HCT116 (cell line): ENCODE measurements around the gene NFIA.

Experiments
- CEBPB ChIP-seq: IDR thresholded peaks from 2 replicates; pipeline ENCODE4 v1.6.1; 2012; ENCODE audit warnings: low read depth
- EGR1 ChIP-seq: IDR thresholded peaks from 2 replicates; pipeline ENCODE4 v1.6.1; 2012; ENCODE audit warnings: low read depth
- EZH2 ChIP-seq: fragments of 200-600 bp; sonication (generic); IDR thresholded peaks from 2 replicates; pipeline ENCODE4 v1.6.1; 2017; ENCODE audit warnings: antibody characterized with exemption, mixed run types
- EZH2phosphoT487 ChIP-seq: fragments of 200-600 bp; IDR thresholded peaks from 2 replicates; pipeline ENCODE4 v1.6.1; 2018; ENCODE audit warnings: antibody characterized with exemption, borderline replicate concordance
- POLR2A ChIP-seq: IDR thresholded peaks from 2 replicates; pipeline ENCODE4 v1.7.0; 2011; ENCODE audit warnings: borderline replicate concordance; ENCODE audit not compliant: insufficient read depth, insufficient read length; ENCODE audit errors: extremely low read depth
- TCF7L2 ChIP-seq: IDR thresholded peaks from 2 replicates; pipeline ENCODE4 v1.7.0; 2011; ENCODE audit warnings: borderline replicate concordance, inconsistent platforms; ENCODE audit not compliant: insufficient read depth, insufficient read length; ENCODE audit errors: extremely low read depth
- TF ChIP-seq, protein P1 (sequence below), 3 experiments: fragments of 200-600 bp in 1 of 3; sonication (generic) in 1 of 3; IDR thresholded peaks in 2 of 3; conservative IDR thresholded peaks in 1 of 3; 2 replicates each; pipeline ENCODE4 v1.5.1; 2012 to 2017; ENCODE audit warnings: low read depth in 2 of 3, low read length in 2 of 3, antibody characterized with exemption in 1 of 3, borderline replicate concordance in 1 of 3, control low read depth in 1 of 3, mild to moderate bottlenecking in 1 of 3, mixed read lengths in 1 of 3, mixed run types in 1 of 3, moderate library complexity in 1 of 3; ENCODE audit not compliant: insufficient read depth in 1 of 3

DNA sequence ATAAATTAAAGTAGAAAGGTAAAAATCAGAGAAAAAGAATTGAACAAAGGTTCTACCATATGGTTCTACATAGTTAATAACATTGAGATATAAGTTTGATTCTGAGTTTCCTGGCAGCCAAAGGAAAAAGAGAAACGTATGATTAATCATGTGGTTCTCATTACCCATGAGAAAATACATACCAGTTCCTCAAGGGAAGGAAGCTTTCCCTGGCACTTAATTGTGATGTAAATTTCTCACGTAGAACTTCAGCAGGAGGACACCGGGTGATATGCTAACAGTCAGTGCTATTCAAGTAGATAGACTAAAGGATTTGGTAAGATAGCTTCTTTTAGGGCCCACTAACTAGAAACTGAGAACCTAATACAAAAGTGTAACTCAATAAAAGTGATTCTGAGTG, 218.5 kb downstream of the NFIA start:
- TF ChIP-seq POLR2A = no peak
- TF ChIP-seq TCF7L2 = no peak
- TF ChIP-seq, protein P1, sequence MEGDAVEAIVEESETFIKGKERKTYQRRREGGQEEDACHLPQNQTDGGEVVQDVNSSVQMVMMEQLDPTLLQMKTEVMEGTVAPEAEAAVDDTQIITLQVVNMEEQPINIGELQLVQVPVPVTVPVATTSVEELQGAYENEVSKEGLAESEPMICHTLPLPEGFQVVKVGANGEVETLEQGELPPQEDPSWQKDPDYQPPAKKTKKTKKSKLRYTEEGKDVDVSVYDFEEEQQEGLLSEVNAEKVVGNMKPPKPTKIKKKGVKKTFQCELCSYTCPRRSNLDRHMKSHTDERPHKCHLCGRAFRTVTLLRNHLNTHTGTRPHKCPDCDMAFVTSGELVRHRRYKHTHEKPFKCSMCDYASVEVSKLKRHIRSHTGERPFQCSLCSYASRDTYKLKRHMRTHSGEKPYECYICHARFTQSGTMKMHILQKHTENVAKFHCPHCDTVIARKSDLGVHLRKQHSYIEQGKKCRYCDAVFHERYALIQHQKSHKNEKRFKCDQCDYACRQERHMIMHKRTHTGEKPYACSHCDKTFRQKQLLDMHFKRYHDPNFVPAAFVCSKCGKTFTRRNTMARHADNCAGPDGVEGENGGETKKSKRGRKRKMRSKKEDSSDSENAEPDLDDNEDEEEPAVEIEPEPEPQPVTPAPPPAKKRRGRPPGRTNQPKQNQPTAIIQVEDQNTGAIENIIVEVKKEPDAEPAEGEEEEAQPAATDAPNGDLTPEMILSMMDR (IDR thresholded peaks at IDR 0.05 in 2 of 3, conservative IDR thresholded peaks at IDR 0.05 in 1 of 3; ENCODE audit: borderline replicate concordance in 1 of 3, insufficient read depth in 1 of 3, low read depth in 2 of 3, low read length in 2 of 3) = no peak
- no peak for TF ChIP-seq CEBPB
- no peak for TF ChIP-seq EZH2
- TF ChIP-seq EZH2phosphoT487 = no peak
- TF ChIP-seq EGR1 = no peak
